B cell (primary cell): Measurements from ENCODE around the gene PPP1R12B. TPM values are rescaled to one million over a fixed set of nuclear protein-coding genes. Genes with fewer than 3 reads are reported as not detected.
"Not testable (repeated sequence)": the region's sequence is repeated elsewhere in the genome, so short reads cannot be mapped to it uniquely, and the experiment has no call there.

Experiments used
- ATAC-seq: fragments of 200-7000 bp; cut with Tn5 transposase; one replicate; pipeline ENCODE4 v1.10.0; 2021; ENCODE audit warnings: low read depth, mild to moderate bottlenecking, moderate number of reproducible peaks, moderate library complexity
- CTCF ChIA-PET: fragments of 350-600 bp; sonication (Branson Sonifier 250); formaldehyde crosslinking; loops from one replicate; lab custom pipeline; 2021; ENCODE audit warnings: antibody characterized with exemption, inconsistent platforms; lab: Charles Lee
- POLR2A ChIA-PET: fragments of 350-600 bp; sonication (Branson Sonifier 250); formaldehyde crosslinking; loops from one replicate; lab custom pipeline; 2021; ENCODE audit warnings: antibody characterized with exemption; lab: Charles Lee
- DNase-seq: peaks from one replicate; pipeline ENCODE4 v3.0.0; 2013
- H2AFZ ChIP-seq: 2 replicates; pipeline ENCODE4 v1.6.1; 2012; ENCODE audit warnings: mild to moderate bottlenecking, low read depth, low read length; ENCODE audit not compliant: insufficient read depth, poor library complexity, severe bottlenecking
- H3K27ac ChIP-seq, 2 donors: 1 replicate in 1 of 2; 2 replicates in 1 of 2; pipeline ENCODE4 v1.5.1; 2012 to 2013; ENCODE audit warnings: low read length in 2 of 2, mild to moderate bottlenecking in 2 of 2, moderate library complexity in 1 of 2
- H3K27me3 ChIP-seq, 4 experiments: fragments of 200-600 bp in 1 of 4; sonication (generic) in 1 of 4; replicated peaks in 1 of 4; 1 replicate in 2 of 4; 2 replicates in 2 of 4; pipeline versions ENCODE4 v1.6.1 to v1.7.0; 2013 to 2016; ENCODE audit warnings: low read length in 3 of 4, mild to moderate bottlenecking in 2 of 4, mixed read lengths in 1 of 4, moderate library complexity in 1 of 4; ENCODE audit not compliant: insufficient read depth in 4 of 4, control insufficient read depth in 3 of 4; ENCODE audit errors: control extremely low read depth in 1 of 4
- H3K36me3 ChIP-seq, 2 experiments: replicated peaks in 1 of 2; 1 replicate in 1 of 2; 2 replicates in 1 of 2; pipeline versions ENCODE4 v1.6.1 to v1.7.1; 2013; ENCODE audit warnings: low read length in 1 of 2; ENCODE audit not compliant: insufficient read depth in 2 of 2, control insufficient read depth in 1 of 2; ENCODE audit errors: control extremely low read depth in 1 of 2, extremely low read depth in 1 of 2
- H3K4me1 ChIP-seq, 2 donors: fragments of 200-600 bp in 1 of 2; sonication (generic) in 1 of 2; 1 replicate in 1 of 2; 2 replicates in 1 of 2; pipeline versions ENCODE4 v1.5.1 to v1.6.1; 2013 to 2017; ENCODE audit warnings: low read length in 2 of 2; ENCODE audit not compliant: control insufficient read depth in 2 of 2, insufficient read depth in 2 of 2
- H3K4me2 ChIP-seq: replicated peaks from 2 replicates; pipeline ENCODE3; 2012; ENCODE audit warnings: mild to moderate bottlenecking, low read depth, low read length; ENCODE audit not compliant: poor library complexity, severe bottlenecking
- H3K4me3 ChIP-seq, 5 experiments: fragments of 200-600 bp in 1 of 5; sonication (generic) in 1 of 5; 1 replicate in 3 of 5; 2 replicates in 2 of 5; pipeline versions ENCODE4 v1.5.1 to v1.7.0; 2011 to 2016; ENCODE audit warnings: low read length in 4 of 5, mild to moderate bottlenecking in 4 of 5, low read depth in 2 of 5, control low read depth in 1 of 5, moderate library complexity in 1 of 5; ENCODE audit not compliant: insufficient read depth in 1 of 5; ENCODE audit errors: control extremely low read depth in 1 of 5, extremely low read depth in 1 of 5
- H3K79me2 ChIP-seq: fragments of 200-600 bp; sonication (generic); one replicate; pipeline ENCODE4 v1.6.0; 2016; ENCODE audit warnings: low read length; ENCODE audit not compliant: control insufficient read depth, insufficient read depth
- H3K9ac ChIP-seq: fragments of 200-600 bp; sonication (generic); 2 replicates; pipeline ENCODE4 v1.6.1; 2017; ENCODE audit warnings: mild to moderate bottlenecking, low read length, moderate library complexity
- H3K9me3 ChIP-seq, 3 donors: one replicate each; pipeline versions ENCODE4 v1.6.1 to v1.7.1; 2013; ENCODE audit warnings: low read length in 2 of 3; ENCODE audit not compliant: control insufficient read depth in 2 of 3, insufficient read depth in 1 of 3; ENCODE audit errors: control extremely low read depth in 1 of 3
- H4K20me1 ChIP-seq: 2 replicates; pipeline ENCODE4 v1.6.0; 2012; ENCODE audit warnings: mild to moderate bottlenecking, low read length; ENCODE audit not compliant: insufficient read depth, control insufficient read depth, poor library complexity, severe bottlenecking
- H3K27ac Mint-ChIP-seq: one replicate; pipeline ENCODE4 v1.8.0; 2021; ENCODE audit warnings: mixed read lengths
- H3K27me3 Mint-ChIP-seq: one replicate; pipeline ENCODE4 v1.8.0; 2021; ENCODE audit warnings: mixed read lengths
- H3K4me1 Mint-ChIP-seq: one replicate; pipeline ENCODE4 v1.8.0; 2021; ENCODE audit warnings: mixed read lengths
- H3K4me3 Mint-ChIP-seq: one replicate; pipeline ENCODE4 v1.8.0; 2021; ENCODE audit warnings: mixed read lengths
- H3K9me3 Mint-ChIP-seq: one replicate; pipeline ENCODE4 v1.8.0; 2022; ENCODE audit warnings: mixed read lengths; ENCODE audit not compliant: insufficient read depth
- WGBS: methylation state at CpG from one replicate; pipeline ENCODE4 v1.1.5; 2013; ENCODE audit warnings: missing lambda C conversion rate; ENCODE audit not compliant: insufficient coverage; 5-methylcytosine and 5-hydroxymethylcytosine counted together
- intact Hi-C: fragments of 100-400 bp; cut with micrococcal nuclease; formaldehyde crosslinking; loops from one replicate; pipeline ENCODE4 v1.10.0; 2022
- polyA plus RNA-seq: library from polyadenylated mRNA; depleted of rRNA; stranded (reverse); fragments of >200 nt; gene quantifications from 2 replicates; pipeline ENCODE4 v1.2.3, GENCODE V29; 2012
- total RNA-seq, 2 donors: library from RNA; stranded (reverse); fragments of 120-200 nt in 1 of 2; gene quantifications; 1 replicate in 1 of 2; 2 replicates in 1 of 2; pipeline versions ENCODE4 v1.2.3 to v1.2.4, GENCODE V29; 2013 to 2022

The PPP1R12B gene
- total and polyA plus RNA-seq, 2 donors (not counting 1 experiment from before 2014, with no cell fraction given) = 7.1 to 49.6 TPM

GRCh38 chr1:202473266-202474045, 125.0 kb downstream of the PPP1R12B start:
- CTCF ChIA-PET = interaction anchor here (0.6 to 1.2 kb wide), 2 partner anchors 9 to 127 kb away, joined by 3 to 6 read pairs; no protein-coding TSS in a partner anchor
- H3K9me3 ChIP-seq, H4K20me1 ChIP-seq, intact Hi-C loops, H3K27ac Mint-ChIP-seq, H3K9ac ChIP-seq, ATAC-seq, H3K79me2 ChIP-seq, H3K36me3 ChIP-seq, H2AFZ ChIP-seq, H3K27me3 ChIP-seq, H3K4me3 ChIP-seq, H3K9me3 Mint-ChIP-seq, H3K4me1 ChIP-seq, DNase-seq, H3K27ac ChIP-seq, H3K27me3 Mint-ChIP-seq, H3K4me3 Mint-ChIP-seq, H3K4me1 Mint-ChIP-seq, POLR2A ChIA-PET, H3K4me2 ChIP-seq: not testable (repeated sequence)
- 100% methylated on average over 1 of the region's 6 CpGs for WGBS

- H3K27ac Mint-ChIP-seq, H4K20me1 ChIP-seq, H3K27ac ChIP-seq, H3K27me3 ChIP-seq, H3K9me3 Mint-ChIP-seq, H3K4me2 ChIP-seq, H3K9me3 ChIP-seq, H3K36me3 ChIP-seq, H3K4me3 Mint-ChIP-seq, DNase-seq, ATAC-seq, H2AFZ ChIP-seq, H3K9ac ChIP-seq, H3K4me3 ChIP-seq, H3K79me2 ChIP-seq, POLR2A ChIA-PET: not testable (repeated sequence)
- CTCF ChIA-PET = interaction anchor here (2.1 kb wide), 1 partner anchor 92 kb away, joined by 6 read pairs; no protein-coding TSS in a partner anchor
- intact Hi-C loops = loop anchor here (5.0 to 10.0 kb wide), 2 partner anchors 148 to 315 kb away; partner anchors contain the start of gene PTPN7
- Mint-ChIP-seq H3K4me1 (peaks cover 25% of the 10 kb centered on the region), H3K27me3 (peaks cover 11% of the 10 kb centered on the region)
- peaks cover 14 to 15% of the 10 kb centered on the region in 2 donors for H3K4me1 ChIP-seq
Observed at GRCh38 chr1:202479661-202480060, 131.2 kb downstream of the PPP1R12B start.

- H4K20me1 ChIP-seq, H2AFZ ChIP-seq, H3K4me2 ChIP-seq, DNase-seq, H3K4me3 Mint-ChIP-seq, POLR2A ChIA-PET, H3K27me3 ChIP-seq, H3K79me2 ChIP-seq, H3K9me3 Mint-ChIP-seq, ATAC-seq, H3K36me3 ChIP-seq, H3K27ac Mint-ChIP-seq, H3K9ac ChIP-seq, H3K27ac ChIP-seq, H3K4me3 ChIP-seq: not testable (repeated sequence)
- H3K9me3 ChIP-seq = peaks cover 0 to 10% (median 0%) of the 10 kb centered on the region in 3 donors
- Mint-ChIP-seq H3K4me1 (peaks cover 34% of the 10 kb centered on the region), H3K27me3 (peaks cover 11% of the 10 kb centered on the region)
- intact Hi-C loops = loop anchor here (5.0 to 10.0 kb wide), 2 partner anchors 147 to 316 kb away; partner anchors contain the start of gene PTPN7
- CTCF ChIA-PET = interaction anchor here (2.1 kb wide), 1 partner anchor 91 kb away, joined by 6 read pairs; no protein-coding TSS in a partner anchor
- H3K4me1 ChIP-seq = peaks cover 21 to 25% of the 10 kb centered on the region in 2 donors
Observed at GRCh38 chr1:202480640-202481039, 132.1 kb downstream of the PPP1R12B start.
